ENCODE measurements around the gene STAC2.
"Not testable (repeated sequence)": the region's sequence is repeated elsewhere in the genome, so short reads cannot be mapped to it uniquely, and the experiment has no call there.

STAC2 gene, protein sequence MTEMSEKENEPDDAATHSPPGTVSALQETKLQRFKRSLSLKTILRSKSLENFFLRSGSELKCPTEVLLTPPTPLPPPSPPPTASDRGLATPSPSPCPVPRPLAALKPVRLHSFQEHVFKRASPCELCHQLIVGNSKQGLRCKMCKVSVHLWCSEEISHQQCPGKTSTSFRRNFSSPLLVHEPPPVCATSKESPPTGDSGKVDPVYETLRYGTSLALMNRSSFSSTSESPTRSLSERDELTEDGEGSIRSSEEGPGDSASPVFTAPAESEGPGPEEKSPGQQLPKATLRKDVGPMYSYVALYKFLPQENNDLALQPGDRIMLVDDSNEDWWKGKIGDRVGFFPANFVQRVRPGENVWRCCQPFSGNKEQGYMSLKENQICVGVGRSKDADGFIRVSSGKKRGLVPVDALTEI

DNA sequence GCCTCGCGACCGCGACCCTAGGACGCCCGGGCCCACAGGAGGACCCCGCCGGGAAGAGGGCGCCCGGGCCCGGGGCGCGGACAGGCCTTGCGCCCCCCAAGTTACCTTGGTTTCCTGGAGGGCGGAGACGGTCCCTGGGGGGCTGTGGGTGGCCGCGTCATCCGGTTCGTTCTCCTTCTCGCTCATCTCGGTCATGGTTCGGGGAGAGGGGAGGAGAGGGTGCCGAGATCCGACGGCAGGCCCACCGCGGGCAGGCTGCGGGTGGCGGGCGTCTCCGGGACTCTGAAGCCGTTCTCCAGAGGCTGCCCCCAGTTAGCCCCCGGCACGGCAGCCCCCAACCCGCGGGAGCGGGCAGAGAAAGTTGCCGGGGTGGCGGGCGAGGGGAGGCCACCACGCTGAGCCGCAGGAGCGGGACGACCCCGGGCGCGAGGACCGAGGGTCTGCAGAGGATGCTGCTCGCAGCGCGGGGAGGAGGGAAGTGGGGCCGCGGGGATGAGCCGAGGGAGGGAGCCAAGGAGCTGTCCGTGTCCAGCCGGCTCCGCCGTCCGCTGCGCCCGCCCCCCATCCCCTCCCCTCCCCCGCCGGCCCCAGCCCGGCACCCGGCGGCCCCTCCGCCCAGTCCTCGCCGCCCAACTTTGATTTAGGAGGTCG is at the start of gene STAC2:
STAC2 (minus strand) TSS at position 638 of the 651 bp plus-strand sequence; CDS start at position 195, 443 bp downstream.
- DNase-seq, result peak; percentile 54

GRCh38 chr17:39271546-39271945 is 45.8 kb upstream of the STAC2 start:
- DNase-seq, result peak; percentile 27

- DNase-seq, result peak; percentile 42
Measured at GRCh38 chr17:39270923-39271322, 45.2 kb upstream of the STAC2 start.

- DNase-seq, result no peak
Measured at GRCh38 chr17:39264119-39264518, 38.4 kb upstream of the STAC2 start.

GRCh38 chr17:39261286-39261685 is 35.5 kb upstream of the STAC2 start:
- DNase-seq, result peak; percentile 46

GRCh38 chr17:39252788-39253460 is 27.2 kb upstream of the STAC2 start:
- no peak for DNase-seq

DNA sequence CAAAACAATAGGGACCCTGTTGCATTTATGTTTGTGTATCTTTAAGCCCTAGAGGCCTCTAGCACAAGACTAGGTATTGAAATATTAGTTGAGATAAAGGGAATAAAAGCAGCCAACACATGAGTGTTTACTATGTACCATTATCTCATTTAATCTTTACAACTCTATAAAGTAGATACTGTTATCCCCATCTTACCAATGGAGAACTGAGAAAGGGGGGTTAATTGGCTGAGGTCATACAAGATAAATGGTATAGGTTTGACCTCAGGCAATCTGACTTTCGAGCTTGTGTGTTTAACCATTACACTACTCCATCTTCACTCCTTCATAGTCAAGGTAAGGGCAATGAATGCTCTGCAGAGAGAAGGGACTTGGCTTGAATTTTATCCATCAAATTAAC is 26.3 kb upstream of the STAC2 start:
- peak; percentile 5 for DNase-seq

- DNase-seq, result not testable (repeated sequence)
Measured at GRCh38 chr17:39250076-39250475, 24.3 kb upstream of the STAC2 start.

GRCh38 chr17:39246274-39246673 is 20.5 kb upstream of the STAC2 start:
- no peak for DNase-seq

GRCh38 chr17:39244600-39245570 is 19.1 kb upstream of the STAC2 start:
- DNase-seq, result peak; percentile 87

DNA sequence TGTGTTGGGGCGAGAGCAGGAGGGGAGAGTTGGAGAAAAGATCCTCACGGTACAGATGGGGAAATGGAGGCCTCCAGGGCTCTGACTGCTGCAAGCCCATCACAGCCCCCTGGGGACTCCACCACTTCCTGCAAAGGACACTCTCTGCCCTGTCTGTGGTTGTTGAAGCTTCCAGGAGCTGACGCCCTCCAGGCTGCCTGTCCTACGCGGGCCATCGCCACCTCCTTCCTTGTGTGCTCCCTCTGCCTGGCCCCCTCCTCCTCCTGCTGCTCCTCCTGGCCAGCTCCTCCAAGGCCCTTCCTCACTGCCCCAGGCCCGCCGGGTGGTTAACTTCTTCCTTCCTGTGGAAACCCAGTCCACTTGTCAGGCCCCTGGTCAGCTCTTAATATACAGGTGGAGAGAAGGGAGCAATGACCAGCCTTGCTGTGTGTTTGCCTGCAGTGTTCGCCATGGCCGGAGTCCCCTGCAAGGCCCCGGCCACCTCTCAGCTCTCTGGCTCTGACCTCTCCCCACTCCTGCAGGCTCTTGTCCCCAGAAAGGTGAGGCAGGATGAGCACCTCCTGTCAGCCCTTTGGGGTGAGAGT is 18.4 kb upstream of the STAC2 start:
- DNase-seq, result peak; percentile 25

DNA sequence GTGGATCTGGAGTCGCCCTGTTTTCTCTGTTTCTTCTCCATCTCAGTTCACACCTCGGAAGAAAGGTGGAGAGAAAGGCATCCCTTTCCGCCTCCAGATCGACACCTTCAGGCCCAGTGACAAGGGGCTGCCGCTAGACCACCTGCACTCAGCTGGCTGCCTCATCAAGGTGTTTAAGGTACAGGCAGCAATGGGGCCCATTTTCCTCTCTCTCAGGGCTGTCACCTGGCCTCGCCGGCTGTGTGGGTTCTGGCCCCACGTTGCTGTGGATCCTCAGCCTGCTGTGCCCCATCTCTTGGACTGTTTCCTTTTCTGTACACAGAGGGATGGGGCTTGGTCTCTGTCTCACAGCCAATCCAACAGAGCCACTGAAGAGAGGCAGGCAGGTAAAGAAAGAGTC is 17.4 kb upstream of the STAC2 start:
- no peak for DNase-seq

DNA sequence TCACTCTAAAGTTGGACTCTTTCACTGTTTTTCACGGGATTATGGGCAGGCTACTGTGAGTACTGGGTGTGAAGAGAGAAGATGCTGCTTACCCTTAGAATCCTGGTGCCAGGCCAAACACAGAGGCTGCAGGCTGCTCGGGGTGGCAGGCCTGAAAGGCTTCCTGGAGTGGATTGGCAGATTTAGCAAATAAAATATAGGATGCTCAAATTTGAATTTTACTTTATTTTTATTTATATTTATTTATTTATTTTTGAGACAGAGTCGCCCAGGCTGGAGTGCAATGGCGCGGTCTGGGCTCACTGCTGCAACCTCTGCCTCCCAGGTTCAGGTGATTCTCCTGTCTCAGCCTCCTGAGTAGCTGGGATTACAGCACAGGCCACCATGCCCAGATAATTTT is 14.9 kb upstream of the STAC2 start:
- no peak for DNase-seq

DNA sequence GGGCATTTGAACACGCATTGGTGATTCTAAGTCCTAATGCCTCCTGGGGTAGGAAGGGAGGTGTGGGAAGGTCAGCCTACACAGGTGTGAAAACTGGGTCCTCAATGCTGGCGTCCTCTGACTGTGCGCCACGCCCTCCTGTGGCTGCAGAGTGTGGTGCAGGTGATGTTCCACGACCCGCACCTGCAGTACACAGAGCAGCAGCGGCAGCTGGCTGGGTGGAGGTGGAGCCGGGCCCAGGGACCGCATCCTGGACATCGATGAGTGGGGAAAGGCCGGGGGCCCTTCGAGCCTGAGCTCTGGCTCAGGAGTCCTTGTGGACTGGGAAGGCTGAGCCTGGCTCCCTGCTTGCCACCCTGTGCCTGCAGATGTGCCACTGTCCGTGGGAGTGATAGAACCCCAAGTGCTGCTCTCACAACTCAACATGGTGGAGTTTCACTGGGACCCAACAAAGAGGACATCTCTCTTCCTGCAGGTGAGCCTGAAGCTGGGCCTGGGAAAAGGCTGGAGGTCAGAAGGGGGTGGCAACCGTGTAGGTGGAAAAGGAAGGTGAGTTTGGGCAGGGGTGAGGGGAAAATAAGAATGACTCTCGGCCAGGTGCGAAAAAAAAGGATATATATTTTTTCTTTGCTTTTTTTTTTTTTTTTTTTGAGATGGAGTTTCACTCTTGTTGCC is 14.0 kb upstream of the STAC2 start:
- DNase-seq, result peak; percentile 88

DNA sequence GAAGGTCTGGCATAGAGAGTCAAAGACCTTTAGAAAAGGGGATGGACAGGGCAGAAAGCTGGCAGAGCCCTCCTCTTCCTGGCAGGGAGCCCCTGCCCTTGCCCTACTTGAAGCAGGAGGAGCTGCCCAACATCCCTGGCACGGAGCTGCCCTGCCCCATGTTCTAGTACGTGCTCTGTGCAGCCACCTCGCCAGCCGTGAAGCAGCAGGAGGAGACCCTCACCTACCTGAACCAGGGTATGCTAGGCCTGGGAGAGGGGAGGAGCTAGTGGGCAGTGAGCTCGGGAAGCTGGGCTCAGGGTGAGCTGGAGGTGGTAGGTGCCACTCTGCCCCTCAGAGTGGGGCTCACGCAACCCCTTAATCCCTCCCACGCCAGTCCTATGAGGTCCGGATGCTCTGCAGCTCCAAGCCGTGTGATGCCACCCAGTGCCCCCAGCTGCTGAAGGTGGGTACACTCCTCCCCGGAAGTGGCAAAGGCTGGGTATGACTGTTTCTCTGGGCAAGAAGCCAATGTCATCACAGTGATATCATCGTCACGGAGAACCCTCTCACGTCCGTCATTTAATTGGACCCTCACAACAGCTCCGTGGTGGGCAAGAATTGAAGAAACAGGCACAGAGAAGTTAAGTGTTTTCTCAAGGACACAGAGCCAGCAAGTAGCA is 12.7 kb upstream of the STAC2 start:
- peak; percentile 94 for DNase-seq

GRCh38 chr17:39237586-39237985 is 11.8 kb upstream of the STAC2 start:
- DNase-seq, result no peak

DNA sequence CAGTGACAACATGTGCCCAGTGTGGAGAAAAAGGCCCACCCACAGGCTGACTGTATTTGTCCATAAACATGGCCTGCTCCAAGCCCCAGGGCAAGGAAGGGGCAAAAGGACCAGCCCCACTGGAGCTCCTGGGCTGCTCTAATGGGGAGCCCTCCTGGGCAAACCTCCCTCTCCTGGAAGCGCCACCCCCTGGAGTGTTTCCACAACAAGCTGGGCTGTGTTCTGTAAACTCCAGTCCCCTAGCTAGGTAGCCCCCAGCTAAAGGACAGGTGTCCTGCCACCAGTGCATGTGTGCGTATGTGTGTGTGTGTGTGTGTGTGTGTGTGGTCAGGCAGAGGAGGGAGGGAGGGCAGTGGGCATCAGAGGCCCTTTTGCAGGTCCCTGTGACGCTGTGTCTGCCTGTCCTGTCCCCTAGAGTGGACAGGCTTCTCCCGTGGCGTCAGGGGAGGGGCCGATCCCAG is 11.3 kb upstream of the STAC2 start:
- DNase-seq, result peak; percentile 90

- peak; percentile 81 for DNase-seq
Measured at GRCh38 chr17:39236450-39236927, 10.7 kb upstream of the STAC2 start.

DNA sequence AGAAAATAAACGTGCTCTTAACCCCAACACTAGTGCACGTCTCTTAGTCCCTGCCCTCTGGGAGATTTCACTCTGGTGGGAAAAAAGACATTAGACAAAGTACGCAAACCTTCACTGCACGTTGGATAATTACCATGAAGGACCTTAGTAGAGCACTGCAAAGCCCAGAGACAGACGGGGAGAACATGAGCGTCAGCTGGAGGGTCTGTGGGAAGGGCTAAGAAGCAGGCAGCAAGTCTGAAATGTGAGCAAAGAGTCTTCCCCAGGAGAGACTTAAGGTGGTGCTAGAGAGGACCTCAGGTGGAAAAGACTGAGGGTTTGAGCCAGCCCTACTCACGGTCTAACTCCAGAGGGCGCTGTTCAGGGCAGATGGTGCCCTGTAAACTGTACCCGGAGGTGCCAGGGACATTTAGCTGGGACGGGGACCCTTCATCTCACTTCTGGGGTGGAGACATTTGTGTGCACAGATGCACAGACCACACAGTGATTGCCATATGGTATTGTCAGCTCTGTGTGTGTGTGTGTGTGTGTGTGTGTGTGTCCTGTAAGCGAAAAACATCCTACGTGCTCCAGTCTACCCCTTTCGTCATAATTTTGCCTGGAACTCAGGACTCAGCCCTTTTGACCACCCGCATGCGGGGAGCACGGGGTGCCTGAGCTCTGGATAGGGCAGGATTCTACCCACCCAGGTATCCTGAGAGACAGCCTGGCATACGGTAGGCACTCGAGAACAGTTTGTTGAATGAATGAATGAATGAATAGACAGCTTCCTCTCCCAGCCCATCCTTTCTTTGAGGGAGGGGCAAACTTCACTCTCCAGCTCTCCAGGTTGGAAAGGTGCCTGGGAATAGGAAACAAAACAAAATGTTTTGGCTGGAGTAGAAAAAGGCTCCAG is 10.1 kb upstream of the STAC2 start:
- DNase-seq, result peak; percentile 92
